ENCODE data around the gene EYS. TPM values are rescaled to one million over a fixed set of nuclear protein-coding genes. Genes with fewer than 3 reads are reported as not detected.

Gene EYS
- polyA plus RNA-seq, 1 experiment: not detected

DNA sequence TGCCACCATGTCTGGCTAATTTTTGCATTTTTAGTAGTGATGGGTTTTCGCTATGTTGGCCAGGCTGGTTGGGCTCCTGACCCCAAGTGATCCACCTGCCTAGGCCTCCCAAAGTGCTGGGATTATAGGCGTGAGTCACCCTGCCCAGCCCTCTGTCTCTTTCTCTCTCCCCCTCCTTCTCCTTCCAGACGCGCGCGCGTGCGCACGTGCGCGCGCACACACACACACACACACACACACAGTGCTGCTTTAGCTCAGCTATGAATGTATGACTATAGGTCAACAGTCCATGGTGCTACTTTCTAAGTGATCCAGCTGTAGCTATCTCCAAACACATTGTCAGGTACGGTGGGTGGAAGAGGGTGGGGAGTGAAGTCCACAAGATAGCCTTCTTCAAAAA, 1621.9 kb downstream of the EYS start:
- Histone ChIP-seq H3K9me3 (ENCODE audit: control insufficient read depth, insufficient read depth, low read length) (no peaks in the 10 kb centered on the region), H3K27me3 (ENCODE audit: control insufficient read depth, insufficient read depth, low read length) (no peaks in the 10 kb centered on the region), H3K4me3 (ENCODE audit: low read depth, low read length) (no peak overlapping the region), H3K27ac (ENCODE audit: low read depth, low read length) (no peak overlapping the region)
- DNase-seq (ENCODE audit: low read depth, low spot score): no peak
- CTCF ChIA-PET: no interaction called here
- TF ChIP-seq, protein P1, sequence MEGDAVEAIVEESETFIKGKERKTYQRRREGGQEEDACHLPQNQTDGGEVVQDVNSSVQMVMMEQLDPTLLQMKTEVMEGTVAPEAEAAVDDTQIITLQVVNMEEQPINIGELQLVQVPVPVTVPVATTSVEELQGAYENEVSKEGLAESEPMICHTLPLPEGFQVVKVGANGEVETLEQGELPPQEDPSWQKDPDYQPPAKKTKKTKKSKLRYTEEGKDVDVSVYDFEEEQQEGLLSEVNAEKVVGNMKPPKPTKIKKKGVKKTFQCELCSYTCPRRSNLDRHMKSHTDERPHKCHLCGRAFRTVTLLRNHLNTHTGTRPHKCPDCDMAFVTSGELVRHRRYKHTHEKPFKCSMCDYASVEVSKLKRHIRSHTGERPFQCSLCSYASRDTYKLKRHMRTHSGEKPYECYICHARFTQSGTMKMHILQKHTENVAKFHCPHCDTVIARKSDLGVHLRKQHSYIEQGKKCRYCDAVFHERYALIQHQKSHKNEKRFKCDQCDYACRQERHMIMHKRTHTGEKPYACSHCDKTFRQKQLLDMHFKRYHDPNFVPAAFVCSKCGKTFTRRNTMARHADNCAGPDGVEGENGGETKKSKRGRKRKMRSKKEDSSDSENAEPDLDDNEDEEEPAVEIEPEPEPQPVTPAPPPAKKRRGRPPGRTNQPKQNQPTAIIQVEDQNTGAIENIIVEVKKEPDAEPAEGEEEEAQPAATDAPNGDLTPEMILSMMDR (IDR thresholded peaks at IDR 0.05; ENCODE audit: low read depth, low read length): no peak
- POLR2A ChIA-PET: no interaction called here

DNA sequence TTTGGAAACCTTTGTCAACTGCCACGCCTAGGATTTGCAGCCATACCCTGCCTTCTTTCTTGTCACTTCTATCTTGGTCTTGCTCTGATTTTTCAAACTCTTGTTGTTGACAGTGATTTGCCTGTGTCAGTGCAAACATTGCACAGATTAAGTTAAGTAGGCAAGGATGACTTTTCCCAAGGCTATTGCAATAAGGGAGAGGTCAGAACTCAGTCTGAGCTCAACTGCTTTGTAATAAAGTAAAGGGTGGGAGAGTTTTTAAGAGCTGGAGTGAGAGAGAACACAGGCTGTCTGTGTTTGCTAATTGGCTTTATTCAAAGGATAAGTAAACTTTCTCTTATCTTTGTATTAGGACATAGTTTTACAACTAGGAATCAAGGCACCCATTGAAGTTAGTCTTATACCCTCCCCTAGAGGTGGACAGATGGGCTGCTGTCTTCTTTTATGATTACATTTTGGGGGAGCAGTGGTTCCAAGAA, 1622.8 kb downstream of the EYS start:
- Histone ChIP-seq H3K4me3 (ENCODE audit: low read depth, low read length) (no peak overlapping the region), H3K27me3 (ENCODE audit: control insufficient read depth, insufficient read depth, low read length) (no peaks in the 10 kb centered on the region), H3K27ac (ENCODE audit: low read depth, low read length) (no peak overlapping the region), H3K9me3 (ENCODE audit: control insufficient read depth, insufficient read depth, low read length) (no peaks in the 10 kb centered on the region)
- POLR2A ChIA-PET: no interaction called here
- CTCF ChIA-PET: no interaction called here
- no peak for DNase-seq (ENCODE audit: low read depth, low spot score)
- TF ChIP-seq, protein P1 (IDR thresholded peaks at IDR 0.05; ENCODE audit: low read depth, low read length): no peak

GRCh38 chr6:64083261-64083660, 1623.8 kb downstream of the EYS start:
- Histone ChIP-seq H3K9me3 (ENCODE audit: control insufficient read depth, insufficient read depth, low read length) (no peaks in the 10 kb centered on the region), H3K27ac (ENCODE audit: low read depth, low read length) (no peak overlapping the region), H3K4me3 (ENCODE audit: low read depth, low read length) (no peak overlapping the region), H3K27me3 (ENCODE audit: control insufficient read depth, insufficient read depth, low read length) (no peaks in the 10 kb centered on the region)
- TF ChIP-seq, protein P1 (IDR thresholded peaks at IDR 0.05; ENCODE audit: low read depth, low read length): no peak
- CTCF ChIA-PET: no interaction called here
- POLR2A ChIA-PET: no interaction called here
- DNase-seq (ENCODE audit: low read depth, low spot score): no peak

- no peaks in the 10 kb centered on the region for H3K27me3 ChIP-seq (ENCODE audit: control insufficient read depth, insufficient read depth, low read length)
Measured at GRCh38 chr6:64081453-64081852, 1625.6 kb downstream of the EYS start.

GRCh38 chr6:64074981-64075380, 1632.0 kb downstream of the EYS start:
- no peaks in the 10 kb centered on the region for H3K27me3 ChIP-seq (ENCODE audit: control insufficient read depth, insufficient read depth, low read length)
- H3K27ac ChIP-seq (ENCODE audit: low read depth, low read length): no peak overlapping the region
- TF ChIP-seq, protein P1 (IDR thresholded peaks at IDR 0.05; ENCODE audit: low read depth, low read length): no peak
- DNase-seq (ENCODE audit: low read depth, low spot score): no peak
- no peak overlapping the region for H3K4me3 ChIP-seq (ENCODE audit: low read depth, low read length)
- H3K9me3 ChIP-seq (ENCODE audit: control insufficient read depth, insufficient read depth, low read length): no peaks in the 10 kb centered on the region
- ChIA-PET CTCF (no interaction called here), POLR2A (no interaction called here)

More at GRCh38 chr6:64081453-64081852, 1625.6 kb downstream of the EYS start:
- ChIA-PET CTCF (no interaction called here), POLR2A (no interaction called here)
- no peak overlapping the region for H3K27ac ChIP-seq (ENCODE audit: low read depth, low read length)
- H3K9me3 ChIP-seq (ENCODE audit: control insufficient read depth, insufficient read depth, low read length): no peaks in the 10 kb centered on the region
- no peak for DNase-seq (ENCODE audit: low read depth, low spot score)
- TF ChIP-seq, protein P1 (IDR thresholded peaks at IDR 0.05; ENCODE audit: low read depth, low read length): no peak
- no peak overlapping the region for H3K4me3 ChIP-seq (ENCODE audit: low read depth, low read length)

Data from AG04450 (cell line).